HG03378 (cell line): Measurements from ENCODE around the gene SHOC2.
A peak's percentile ranks its signal among the peaks of the same experiment; 100 is the strongest.

ENCODE experiments used
- ATAC-seq: cut with Tn5 transposase; IDR thresholded peaks from one replicate; pipeline ENCODE4 v1.9.1; 2021; ENCODE audit warnings: mild to moderate bottlenecking, moderate library complexity; ENCODE audit not compliant: unreplicated experiment

The SHOC2 gene

DNA sequence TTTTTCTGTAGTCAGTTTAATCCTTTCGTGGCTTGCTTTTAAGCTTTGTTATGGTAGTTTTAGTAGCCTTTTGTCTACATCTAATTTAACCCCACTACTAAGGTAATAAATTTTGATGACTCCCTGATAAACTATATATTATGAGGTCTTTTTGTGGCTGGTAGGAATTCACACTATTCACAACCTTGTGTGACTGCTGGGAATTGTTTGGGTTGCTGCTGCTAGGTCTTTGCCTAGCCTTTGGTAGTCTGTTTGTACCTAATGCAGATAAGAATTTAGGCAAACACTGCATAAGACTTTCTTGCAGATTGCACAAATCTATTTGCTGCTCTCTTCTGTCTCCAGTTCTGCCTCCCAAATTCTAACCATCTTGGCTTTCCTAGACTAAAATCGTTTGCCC, 58.3 kb downstream of the SHOC2 start:
- ATAC-seq, result no peak

DNA sequence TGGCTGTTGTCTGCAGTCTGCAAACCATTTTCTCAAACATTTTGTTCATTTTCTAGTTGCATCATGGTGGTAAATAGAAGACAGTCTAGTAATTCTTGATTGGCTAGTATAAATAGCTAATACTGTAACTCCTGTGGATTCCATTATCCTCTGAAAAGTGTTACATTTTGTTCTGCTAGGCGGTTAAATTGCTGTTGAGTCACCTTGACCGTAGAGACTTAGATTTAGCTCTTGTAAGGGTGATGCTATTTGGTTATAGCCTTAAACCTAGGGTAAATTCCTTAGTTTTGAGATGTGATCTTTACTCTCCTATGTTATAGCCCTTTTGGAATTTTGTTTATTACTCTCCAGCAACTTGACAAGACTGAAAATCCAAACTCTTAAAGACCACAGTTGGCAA, 58.8 kb downstream of the SHOC2 start:
- ATAC-seq, result no peak

GRCh38 chr10:110979611-110980010, 60.2 kb downstream of the SHOC2 start:
- no peak for ATAC-seq

DNA sequence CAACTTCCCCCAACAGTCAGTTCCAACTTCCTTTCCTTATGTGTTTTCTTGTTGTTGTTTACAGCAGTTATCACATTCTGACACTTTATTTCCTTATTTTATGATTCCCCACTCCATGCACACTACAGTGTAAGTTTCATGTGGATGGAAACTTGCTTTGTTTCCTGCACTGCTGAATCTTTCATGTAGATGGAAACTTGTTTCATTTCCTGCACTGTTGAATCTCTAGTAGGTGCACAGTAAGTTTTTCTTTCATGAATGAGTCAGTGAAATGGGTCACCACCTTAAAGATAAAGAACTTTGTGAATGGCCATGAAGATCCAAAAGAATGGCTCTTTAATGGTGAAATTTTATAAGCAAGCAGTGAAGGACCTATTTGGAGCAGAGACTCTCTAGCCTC, 61.4 kb downstream of the SHOC2 start:
- no peak for ATAC-seq

DNA sequence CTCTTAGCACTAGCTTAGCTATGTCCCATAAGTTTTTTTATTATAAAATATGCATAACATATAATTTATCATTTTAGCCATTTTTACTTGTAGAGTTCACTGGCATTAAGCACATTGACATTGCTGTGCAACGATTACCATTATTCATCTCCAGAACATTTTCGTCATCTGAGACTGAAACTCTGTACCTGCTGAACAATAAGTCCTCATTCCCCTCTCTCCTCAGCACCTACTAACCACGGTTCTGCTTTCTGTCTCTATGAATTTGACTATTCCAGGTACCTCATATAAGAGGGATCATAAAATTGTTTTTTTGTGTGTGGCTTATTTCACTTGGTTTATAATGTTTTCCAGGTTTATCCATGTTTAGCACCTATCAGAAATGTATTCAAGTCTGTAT, 64.1 kb downstream of the SHOC2 start:
- ATAC-seq, result no peak

- no peak for ATAC-seq
Observed at GRCh38 chr10:110985497-110986275, 66.3 kb downstream of the SHOC2 start.

GRCh38 chr10:110989016-110989415, 69.6 kb downstream of the SHOC2 start:
- no peak for ATAC-seq

- no peak for ATAC-seq
Observed at GRCh38 chr10:110992006-110992800, 72.8 kb downstream of the SHOC2 start.

DNA sequence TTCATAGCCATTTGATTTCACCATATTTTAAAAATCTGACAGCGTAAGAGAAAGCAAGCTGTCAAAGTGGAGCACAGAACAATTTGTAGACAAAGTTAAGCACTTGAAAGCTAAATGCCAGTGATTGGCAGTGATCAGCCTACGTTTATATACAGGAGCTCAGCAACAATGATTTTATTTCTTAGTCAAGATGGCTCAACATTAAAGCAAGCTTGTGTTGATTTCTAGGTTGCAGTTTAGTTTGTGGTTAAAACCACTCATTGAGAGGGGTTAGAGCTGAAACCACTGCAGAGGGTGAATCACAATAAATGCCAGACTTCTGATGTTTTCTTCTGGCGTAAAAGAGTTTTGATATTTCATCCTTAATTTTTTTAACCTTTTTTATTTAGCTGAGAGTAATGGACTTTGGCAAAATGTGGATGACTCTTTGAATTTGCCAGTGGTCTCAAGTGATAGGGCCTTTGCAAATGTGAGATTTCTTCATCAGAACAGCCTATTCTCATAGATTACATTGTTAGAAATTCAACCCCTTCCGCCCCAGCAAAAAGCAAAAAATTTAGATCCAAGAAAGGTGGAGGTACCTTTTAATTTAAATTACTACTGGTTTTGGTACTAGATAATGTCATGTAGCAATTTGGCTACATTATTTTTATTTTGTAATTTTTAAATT, 73.8 kb downstream of the SHOC2 start:
- no peak for ATAC-seq

GRCh38 chr10:110994406-110995086, 75.1 kb downstream of the SHOC2 start:
- no peak for ATAC-seq

- no peak for ATAC-seq
Observed at GRCh38 chr10:110995301-110995700, 75.9 kb downstream of the SHOC2 start.

DNA sequence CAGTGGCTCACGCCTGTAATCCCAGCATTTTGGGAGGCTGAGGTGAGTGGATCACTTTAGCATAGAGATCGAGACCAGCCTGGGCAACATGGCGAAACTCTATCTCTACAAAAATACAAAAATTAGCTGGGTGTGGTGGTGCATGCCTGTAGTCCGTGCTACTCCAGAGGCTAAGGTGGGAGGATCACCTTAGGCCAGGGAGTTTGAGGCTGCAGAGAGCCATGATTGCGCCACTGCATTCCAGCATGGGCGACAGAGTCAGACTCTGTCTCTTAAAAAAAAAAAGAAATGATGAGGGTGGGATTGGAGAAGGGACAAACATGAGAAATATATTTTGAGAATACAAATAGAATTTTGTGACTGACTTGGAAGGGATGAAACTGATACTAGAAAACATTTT, 76.9 kb downstream of the SHOC2 start:
- ATAC-seq, result no peak

DNA sequence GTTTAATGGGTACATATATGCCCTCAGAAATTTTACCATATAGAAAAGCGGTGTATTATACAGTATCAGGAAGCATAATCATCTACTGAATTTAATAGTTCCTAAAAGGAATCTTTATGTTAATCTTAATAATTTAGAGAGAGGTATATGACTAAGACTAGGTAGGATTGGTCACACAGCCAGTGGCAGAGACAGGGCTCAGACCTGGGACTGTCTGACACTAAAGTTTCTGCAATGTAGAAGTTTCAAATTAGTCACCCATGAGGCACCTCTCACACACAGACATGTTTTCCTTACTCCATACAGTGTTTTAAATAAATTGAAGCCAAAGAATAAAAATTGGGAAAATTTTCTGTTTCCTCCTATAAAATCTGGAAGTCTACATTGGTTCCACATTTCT, 84.6 kb downstream of the SHOC2 start:
- ATAC-seq, result no peak

DNA sequence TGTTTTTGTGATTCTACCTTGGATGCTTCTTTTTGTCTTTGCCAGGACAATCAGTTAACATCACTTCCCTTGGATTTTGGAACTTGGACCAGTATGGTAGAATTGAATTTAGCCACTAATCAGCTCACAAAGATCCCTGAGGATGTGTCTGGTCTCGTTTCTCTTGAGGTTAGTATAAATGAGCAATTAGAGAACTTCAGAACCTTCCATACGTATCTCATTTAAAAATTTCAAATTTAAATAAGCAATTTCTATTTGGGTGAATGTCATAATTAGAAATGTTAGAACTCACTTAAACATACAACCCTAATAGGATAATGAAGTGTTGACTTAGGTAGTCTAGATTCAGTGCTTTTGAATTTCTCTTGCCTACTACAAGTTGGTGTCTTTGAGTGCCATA, 88.1 kb downstream of the SHOC2 start:
- no peak for ATAC-seq

GRCh38 chr10:111015181-111015580, 95.8 kb downstream of the SHOC2 start:
- no peak for ATAC-seq

- no peak for ATAC-seq
Observed at GRCh38 chr10:111017098-111017497, 97.7 kb downstream of the SHOC2 start.

DNA sequence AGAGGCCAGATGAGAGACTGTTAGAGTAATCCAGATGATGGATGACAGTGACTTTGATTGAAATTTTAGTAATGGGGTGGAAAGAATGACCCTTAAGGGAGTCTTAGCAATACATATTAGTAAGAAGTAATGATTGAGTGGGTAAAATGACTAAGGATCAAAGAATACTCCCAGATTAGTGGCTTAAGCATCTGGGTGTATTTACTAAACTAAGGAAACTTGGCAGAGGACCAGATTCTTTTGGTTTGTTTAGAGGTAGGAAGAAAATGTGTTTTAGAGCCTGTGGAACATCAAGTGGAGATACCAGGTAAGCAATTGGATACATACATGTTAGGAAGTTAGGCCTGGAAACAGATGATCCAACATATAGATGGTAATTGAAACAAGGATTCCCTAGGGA, 98.6 kb downstream of the SHOC2 start:
- ATAC-seq, result no peak

- no peak for ATAC-seq
Observed at GRCh38 chr10:111023060-111023459, 103.7 kb downstream of the SHOC2 start.

GRCh38 chr10:111030042-111030750, 110.8 kb downstream of the SHOC2 start:
- ATAC-seq, result peak; percentile 73

DNA sequence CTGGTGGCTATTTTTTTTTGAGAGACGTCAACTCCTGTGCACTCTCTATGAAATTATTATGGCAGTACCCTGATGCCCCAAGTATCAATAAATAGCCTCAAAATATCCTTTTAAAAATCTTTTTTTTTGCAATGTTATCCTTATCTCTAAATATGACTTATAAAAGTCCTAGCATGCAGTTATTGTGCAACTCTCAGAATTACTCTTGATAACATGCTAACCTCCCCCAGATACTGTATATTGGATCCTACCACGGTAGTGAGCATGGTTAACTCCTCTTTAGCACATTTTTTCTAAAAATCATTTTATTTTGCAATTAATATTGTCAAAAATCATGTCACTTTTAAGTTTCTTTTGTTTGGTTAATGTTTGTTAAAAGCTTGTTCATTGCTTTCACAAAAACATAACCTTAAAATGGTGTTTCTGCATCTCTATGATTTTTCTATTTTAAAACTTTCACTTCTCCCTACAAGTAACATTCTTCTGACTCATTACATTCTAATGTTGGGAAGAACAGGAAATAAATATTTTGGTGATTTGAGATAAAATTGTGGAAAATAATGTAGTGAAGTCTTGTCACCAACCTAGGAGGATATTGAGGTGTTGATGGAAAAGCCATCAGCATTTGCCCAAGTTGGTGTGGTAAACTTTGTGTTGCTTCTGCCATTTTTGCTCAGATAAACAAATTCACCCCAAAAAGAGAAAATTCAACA, 115.3 kb downstream of the SHOC2 start:
- ATAC-seq, result no peak
